ENCODE results near the gene LDB1. TPM values are rescaled to one million over a fixed set of nuclear protein-coding genes. Genes with fewer than 3 reads are reported as not detected.

The LDB1 gene
- total RNA-seq: 86.4 and 88.7 TPM in 2 replicates

GRCh38 chr10:102120142-102120990, at the start of gene LDB1:
Gene LDB1 (minus strand): TSS chr10:102120368. CDS start chr10:102120110, 258 bp downstream.
- intact Hi-C loops (cut with micrococcal nuclease): loop anchor here (1.0 kb wide), 4 partner anchors 32 to 382 kb away; partner anchors contain the start of genes ACTR1A, ARMH3, NOLC1 and OGA

DNA sequence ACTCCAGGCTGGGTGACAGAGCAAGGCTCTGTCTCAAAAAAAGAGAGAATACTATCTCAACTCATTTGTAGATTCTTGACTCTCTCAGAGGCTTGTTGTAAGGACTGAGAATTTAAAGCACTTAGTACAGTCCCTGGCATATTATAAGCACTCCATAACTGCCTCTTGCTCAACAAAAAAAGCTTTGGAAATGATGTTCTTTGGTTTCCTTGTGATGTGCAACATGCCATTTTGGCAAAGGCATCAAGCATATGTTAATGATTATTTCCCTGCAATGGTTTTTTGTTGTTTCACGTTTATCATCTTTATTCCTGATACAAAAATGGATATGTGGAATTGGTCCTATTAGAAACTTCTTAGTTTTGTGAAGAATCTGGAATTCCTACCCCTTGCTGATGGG, 47.7 kb upstream of the LDB1 start:
- intact Hi-C loops (cut with micrococcal nuclease): loop anchor here (2.0 to 5.0 kb wide), 3 partner anchors 63 to 334 kb away; partner anchors contain the start of genes ACTR1A, FBXL15 and SUFU

DNA sequence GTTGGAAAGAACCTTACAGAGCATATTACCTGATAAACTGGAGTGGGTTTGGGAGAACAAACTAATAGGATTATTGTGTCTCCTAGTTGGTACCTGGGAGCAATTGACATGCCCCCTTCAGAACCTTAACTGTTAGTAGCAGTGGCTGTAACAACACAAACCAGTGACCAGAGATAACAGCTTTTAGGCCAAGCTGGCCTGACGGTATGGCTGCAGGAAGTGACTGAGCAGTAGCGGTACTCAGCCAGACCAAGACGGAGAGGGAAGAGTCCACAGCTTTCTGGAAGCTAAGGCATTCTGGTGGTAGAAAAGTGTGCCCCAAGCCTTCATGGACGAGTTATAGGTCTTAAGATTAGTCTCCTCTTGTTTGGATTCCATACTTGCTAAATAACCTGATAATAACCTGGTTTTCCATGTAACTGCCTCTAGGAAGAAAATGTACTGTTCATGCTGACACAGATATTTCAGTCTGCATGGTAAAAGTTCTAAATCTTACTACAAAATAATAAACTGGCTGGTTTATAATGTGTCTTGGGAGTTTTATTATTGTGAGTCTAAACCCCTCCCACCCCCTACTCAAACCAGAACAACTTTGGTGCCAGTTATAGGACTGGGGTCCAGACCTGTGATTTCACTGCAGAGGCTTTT, 43.3 kb upstream of the LDB1 start:
- intact Hi-C loops (cut with micrococcal nuclease): no loop called here

GRCh38 chr10:102159831-102160230, 39.7 kb upstream of the LDB1 start:
- intact Hi-C loops (cut with micrococcal nuclease): loop anchor here (10.0 kb wide), 2 partner anchors 805 to 1035 kb away; partner anchors contain the start of genes BTRC and NT5C2

DNA sequence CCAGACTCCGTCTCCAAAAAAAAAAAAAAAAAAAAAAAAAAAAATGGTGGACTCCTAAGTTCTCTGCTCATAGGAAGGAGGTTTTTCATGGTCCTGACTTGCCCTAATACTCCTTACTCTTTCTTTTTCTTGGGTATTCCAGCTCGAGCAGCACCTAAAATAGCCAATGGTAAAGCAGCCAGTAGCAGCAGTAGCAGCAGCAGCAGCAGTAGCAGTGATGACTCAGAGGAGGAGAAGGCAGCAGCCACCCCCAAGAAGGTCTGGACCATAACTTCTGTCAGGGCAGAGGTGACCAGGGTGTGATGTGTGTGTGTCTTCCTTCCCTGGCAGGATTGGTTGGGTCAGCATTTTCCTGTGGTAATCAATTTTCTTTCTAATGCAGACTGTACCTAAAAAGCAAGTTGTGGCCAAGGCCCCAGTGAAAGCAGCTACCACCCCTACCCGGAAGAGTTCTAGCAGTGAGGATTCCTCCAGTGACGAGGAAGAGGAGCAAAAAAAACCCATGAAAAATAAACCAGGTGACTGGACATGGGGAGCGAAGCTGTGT, 39.0 kb upstream of the LDB1 start:
- intact Hi-C loops (cut with micrococcal nuclease): loop anchor here (10.0 kb wide), 2 partner anchors 804 to 1036 kb away; partner anchors contain the start of genes BTRC and NT5C2

DNA sequence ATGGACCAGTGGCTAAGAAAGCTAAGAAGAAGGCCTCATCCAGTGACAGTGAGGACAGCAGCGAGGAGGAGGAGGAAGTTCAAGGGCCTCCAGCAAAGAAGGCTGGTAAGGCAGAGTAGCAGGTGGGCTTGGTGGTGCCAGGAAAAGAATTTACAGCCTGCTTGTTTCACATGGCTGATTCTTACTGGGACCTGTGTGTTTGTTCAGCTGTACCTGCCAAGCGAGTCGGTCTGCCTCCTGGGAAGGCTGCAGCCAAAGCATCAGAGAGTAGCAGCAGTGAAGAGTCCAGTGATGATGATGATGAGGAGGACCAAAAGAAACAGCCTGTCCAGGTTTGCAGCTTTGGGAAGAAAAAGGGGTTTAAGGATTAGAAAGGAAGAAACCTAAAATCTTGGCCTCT, 37.1 kb upstream of the LDB1 start:
- intact Hi-C loops (cut with micrococcal nuclease): loop anchor here (10.0 kb wide), 2 partner anchors 802 to 1038 kb away; partner anchors contain the start of genes BTRC and NT5C2

GRCh38 chr10:102154466-102155116, 34.4 kb upstream of the LDB1 start:
- intact Hi-C loops (cut with micrococcal nuclease): loop anchor here (10.0 kb wide), 2 partner anchors 800 to 1040 kb away; partner anchors contain the start of genes BTRC and NT5C2

DNA sequence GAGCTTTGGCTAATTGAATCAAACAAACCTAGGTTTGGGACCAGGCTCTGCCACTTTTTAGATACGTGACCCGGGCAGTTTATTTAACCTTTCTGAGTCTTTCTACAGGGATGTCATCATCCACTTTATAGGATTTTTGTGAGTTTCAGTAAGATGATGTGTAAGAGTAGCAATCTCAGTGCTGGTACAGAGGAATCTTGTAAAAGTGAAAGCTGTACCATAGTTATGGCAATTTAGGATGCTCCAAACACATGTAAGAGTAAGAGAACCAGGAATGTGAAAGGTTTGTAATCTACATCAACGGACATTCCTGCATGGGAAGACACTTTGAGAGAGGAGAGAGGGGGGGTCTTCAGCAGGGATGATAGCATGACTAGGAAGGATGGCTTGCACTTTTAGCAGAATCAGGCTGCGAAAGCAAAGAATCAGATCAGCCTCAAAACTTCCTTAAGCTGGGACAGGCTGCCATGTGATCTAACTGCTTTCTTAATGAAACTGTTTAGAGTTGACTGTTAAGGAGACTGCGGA, 33.0 kb upstream of the LDB1 start:
- intact Hi-C loops (cut with micrococcal nuclease): loop anchor here (10.0 kb wide), 2 partner anchors 798 to 1042 kb away; partner anchors contain the start of genes BTRC and NT5C2

- intact Hi-C loops (cut with micrococcal nuclease): loop anchor here (1.0 to 10.0 kb wide), 21 partner anchors 17 to 1042 kb away; partner anchors contain the start of genes ACTR1A, ARL3, ARMH3 and BTRC
These were observed 32.4 kb upstream of the LDB1 start for GRCh38 chr10:102152545-102152890.

DNA sequence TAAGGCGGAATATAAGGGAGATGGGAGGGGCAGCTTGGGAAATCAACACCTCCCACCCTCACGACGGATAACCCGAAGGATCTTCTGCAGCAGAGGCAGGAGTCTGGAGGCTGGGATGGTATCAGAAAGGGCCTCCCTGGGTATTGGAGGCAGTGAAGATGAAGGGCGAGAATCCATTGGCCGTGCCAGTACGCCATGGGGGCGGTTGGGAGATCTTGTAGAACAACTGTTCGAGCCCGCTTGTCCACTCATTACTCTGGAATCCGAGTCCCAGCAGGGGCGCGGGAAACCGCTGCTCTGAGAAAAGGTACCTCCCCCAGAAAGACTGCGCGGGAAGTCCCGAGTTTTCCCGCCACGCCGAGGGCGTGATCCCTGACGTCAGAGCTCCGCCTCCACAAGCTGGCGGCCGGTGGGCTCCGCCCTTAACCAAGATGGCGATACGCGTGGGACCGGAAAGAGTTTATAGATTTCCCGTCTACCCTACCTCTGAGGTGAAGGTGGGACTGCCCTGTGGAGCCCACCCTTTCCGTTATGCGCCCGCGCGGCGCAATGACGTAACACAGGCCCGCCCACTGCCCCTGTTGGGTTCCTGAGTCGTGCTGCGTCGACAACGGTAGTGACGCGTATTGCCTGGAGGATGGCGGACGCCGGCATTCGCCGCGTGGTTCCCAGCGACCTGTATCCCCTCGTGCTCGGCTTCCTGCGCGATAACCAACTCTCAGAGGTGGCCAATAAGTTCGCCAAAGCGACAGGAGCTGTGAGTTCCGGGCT, 31.8 kb upstream of the LDB1 start, which contains the start of gene NOLC1:
TSS of gene NOLC1 (plus strand) at position 616 of the 771 bp plus-strand sequence. CDS start at position 638, 22 bp downstream.
- intact Hi-C loops (cut with micrococcal nuclease): loop anchor here (1.0 to 10.0 kb wide), 21 partner anchors 17 to 1043 kb away; partner anchors contain the start of genes ACTR1A, ARL3, ARMH3 and BTRC

DNA sequence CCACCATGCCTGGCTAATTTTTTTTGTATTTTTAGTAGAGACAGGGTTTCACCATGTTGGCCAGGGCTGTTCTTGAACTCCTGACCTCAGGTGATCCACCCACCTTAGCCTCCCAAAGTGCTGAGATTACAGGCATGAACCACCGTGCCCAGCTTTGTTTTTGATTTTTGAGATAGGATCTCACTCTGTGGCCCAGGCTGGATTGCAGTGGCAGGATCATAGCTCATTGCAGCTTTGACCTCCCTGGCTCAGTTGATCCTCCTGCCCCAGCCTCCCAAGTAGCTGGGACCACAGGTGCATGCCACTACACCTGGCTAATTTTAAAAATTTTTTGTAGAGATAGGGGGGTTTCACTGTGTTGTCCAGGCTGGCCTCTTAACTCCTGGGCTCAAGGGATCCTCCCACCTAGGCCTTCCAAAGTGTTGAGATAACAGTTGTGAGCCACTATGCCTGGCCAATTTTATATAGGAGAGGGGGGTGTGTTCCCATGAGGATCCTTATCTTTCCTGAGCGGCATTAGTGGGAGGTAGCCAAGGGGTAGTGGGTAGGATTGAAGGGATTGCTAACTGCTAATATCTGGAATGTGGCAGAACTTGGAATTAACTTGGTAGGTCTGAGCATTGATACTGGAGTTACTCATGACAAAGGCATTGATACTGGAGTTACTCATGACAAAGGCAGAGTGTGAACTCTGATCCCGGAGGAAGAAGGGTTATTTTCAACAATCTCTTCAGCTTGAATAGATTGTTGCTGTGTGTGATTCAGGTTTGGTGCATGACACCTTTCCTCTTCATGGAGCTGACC, 31.0 kb upstream of the LDB1 start:
- intact Hi-C loops (cut with micrococcal nuclease): loop anchor here (10.0 kb wide), 2 partner anchors 796 to 1044 kb away; partner anchors contain the start of genes BTRC and NT5C2

- intact Hi-C loops (cut with micrococcal nuclease): no loop called here
These were observed 28.1 kb upstream of the LDB1 start for GRCh38 chr10:102148275-102148674.

DNA sequence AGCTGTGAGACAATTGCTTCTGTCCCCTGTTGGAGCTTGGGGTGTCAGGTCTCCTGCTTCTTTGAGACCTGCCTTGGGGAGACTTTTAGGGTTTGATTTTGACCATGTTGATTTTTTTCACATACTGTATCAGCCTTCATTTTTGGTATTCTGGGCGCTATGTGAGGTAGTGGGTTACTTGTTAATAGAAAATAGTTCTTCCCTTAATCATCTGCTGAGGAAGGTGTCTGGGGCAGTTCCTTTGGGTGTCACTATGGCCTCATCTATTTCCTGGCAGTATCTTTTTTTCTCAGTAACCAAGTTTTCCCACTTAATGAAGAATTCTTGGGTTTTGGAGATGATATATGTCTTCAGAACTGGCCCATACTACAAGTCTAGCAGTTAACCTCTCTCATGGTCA, 27.4 kb upstream of the LDB1 start:
- intact Hi-C loops (cut with micrococcal nuclease): no loop called here

- intact Hi-C loops (cut with micrococcal nuclease): no loop called here
These were observed 26.8 kb upstream of the LDB1 start for GRCh38 chr10:102146971-102147428.

GRCh38 chr10:102141583-102142107, 21.5 kb upstream of the LDB1 start:
- intact Hi-C loops (cut with micrococcal nuclease): no loop called here

DNA sequence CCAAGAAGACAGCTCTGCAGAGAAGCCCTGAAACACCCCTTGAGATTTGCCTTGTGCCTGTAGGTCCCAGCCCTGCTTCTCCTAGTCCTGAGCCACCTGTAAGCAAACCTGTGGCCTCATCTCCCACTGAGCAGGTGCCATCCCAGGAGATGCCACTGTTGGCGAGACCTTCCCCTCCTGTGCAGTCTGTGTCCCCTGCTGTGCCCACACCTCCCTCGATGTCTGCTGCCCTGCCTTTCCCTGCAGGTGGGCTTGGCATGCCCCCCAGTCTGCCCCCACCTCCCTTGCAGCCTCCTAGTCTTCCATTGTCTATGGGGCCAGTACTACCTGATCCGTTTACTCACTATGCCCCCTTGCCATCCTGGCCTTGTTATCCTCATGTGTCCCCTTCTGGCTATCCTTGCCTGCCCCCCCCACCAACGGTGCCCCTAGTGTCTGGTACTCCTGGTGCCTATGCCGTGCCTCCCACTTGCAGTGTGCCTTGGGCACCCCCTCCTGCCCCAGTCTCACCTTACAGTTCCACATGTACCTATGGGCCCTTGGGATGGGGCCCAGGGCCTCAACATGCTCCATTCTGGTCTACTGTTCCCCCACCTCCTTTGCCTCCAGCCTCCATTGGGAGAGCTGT, 20.9 kb upstream of the LDB1 start:
- intact Hi-C loops (cut with micrococcal nuclease): no loop called here

GRCh38 chr10:102140218-102140617, 20.1 kb upstream of the LDB1 start:
- intact Hi-C loops (cut with micrococcal nuclease): no loop called here
